HG03103 (cell line): ENCODE results near the gene TENM3.

ENCODE experiments used
- ATAC-seq: cut with Tn5 transposase; IDR thresholded peaks from one replicate; pipeline ENCODE4 v1.9.1; 2021; ENCODE audit warnings: low read depth; ENCODE audit not compliant: unreplicated experiment

The TENM3 gene

DNA sequence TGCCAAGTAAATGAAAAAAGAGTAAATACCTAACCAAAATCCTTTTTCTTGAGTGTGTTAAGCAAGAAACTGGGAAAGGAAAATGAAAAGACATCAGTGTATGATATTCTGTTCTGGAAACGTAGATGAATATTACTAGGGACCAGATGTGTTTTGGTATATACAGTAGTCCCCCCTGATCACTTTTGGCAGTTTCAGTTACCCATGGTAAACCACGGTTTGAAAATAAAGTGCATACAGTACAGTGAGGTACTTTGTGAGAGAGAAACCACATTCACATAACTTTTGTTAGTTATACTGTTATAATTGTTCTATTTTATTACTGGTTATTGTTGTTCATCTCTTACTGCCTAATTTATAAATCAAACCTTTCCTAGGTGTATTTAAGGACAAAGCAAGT, 250.9 kb downstream of the TENM3 start:
- ATAC-seq, result no peak

- no peak for ATAC-seq
Measured at GRCh38 chr4:182495031-182495430, 251.8 kb downstream of the TENM3 start.

DNA sequence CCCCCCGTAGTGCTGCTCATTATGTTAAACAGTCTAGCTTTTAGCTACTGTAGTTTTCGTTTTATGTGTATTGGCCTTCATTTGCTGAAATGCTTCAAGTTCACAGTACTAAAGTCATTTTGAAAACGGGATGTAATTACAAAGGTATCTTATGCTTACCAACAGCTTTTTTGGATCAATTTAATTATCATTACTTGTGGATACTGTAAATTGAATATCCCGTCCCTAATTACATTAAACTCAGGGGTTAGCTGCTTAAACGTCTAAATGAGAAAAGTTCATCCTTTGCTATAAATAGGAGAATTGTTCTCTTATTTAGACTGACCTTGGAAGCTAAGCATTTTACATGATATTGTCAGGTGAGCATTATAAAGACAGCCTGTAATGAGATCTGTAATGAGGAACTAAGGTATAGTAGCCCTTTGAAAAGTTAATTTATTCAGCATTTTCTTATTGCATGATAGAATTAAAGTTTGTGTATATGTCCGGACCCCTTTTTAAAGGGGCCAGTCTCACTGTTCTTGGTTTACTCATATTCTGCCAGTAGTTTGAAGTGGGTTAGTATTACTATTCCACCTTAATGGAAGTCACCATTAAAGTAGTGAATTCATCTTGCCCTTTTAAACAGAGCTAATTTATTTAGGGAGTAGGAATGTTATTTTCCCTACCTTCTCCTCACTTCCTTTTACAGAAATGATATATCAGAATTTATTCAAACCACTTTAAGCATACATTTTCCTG, 252.6 kb downstream of the TENM3 start:
- ATAC-seq, result no peak

GRCh38 chr4:182496408-182496807, 253.2 kb downstream of the TENM3 start:
- ATAC-seq, result no peak

DNA sequence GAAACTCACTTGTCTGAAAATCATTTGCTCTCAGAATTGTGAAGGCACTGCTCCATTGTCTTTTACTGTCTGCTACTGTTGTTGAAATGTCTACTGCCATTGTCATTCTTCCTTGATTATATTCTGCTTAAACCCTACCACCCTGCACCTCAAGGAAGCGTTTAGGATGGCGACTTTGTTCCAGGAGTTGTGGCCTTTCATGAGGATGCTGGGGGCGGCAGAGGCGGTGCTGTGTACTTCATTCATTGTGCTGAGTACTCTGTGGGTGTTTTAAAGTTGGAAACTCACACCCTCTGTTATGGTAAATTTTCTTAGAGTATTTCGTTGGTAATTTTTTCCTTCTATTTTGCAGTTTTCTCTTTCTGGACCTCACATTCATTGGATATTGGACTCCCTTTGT, 258.9 kb downstream of the TENM3 start:
- no peak for ATAC-seq

- ATAC-seq, result no peak
Measured at GRCh38 chr4:182504463-182504862, 261.3 kb downstream of the TENM3 start.

GRCh38 chr4:182507805-182508204, 264.6 kb downstream of the TENM3 start:
- ATAC-seq, result no peak

- no peak for ATAC-seq
Measured at GRCh38 chr4:182510836-182511235, 267.6 kb downstream of the TENM3 start.

- peak; percentile 44 for ATAC-seq
Measured at GRCh38 chr4:182513587-182514291, 270.5 kb downstream of the TENM3 start.

- ATAC-seq, result no peak
Measured at GRCh38 chr4:182518421-182518820, 275.2 kb downstream of the TENM3 start.

- ATAC-seq, result no peak
Measured at GRCh38 chr4:182519528-182519927, 276.3 kb downstream of the TENM3 start.

- ATAC-seq, result no peak
Measured at GRCh38 chr4:182521011-182521410, 277.8 kb downstream of the TENM3 start.

DNA sequence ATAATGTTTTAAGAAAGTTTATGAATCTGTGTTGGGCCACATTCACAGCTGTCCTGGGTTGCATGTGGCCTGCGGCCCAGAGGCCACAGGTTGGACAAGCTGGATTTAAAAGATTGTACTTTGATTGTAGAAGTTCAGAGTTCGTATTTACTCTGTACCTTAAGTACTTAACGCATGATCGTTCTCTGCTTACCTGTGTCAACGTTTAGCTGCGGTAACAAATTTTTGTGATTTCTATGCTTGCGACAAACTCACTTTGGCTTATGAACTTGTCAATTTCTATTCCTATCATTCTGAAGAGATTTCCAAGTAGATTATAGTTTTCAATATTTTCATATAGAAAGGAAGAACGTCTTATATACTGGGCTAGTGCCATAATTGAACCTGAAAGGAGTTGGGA, 285.6 kb downstream of the TENM3 start:
- no peak for ATAC-seq

DNA sequence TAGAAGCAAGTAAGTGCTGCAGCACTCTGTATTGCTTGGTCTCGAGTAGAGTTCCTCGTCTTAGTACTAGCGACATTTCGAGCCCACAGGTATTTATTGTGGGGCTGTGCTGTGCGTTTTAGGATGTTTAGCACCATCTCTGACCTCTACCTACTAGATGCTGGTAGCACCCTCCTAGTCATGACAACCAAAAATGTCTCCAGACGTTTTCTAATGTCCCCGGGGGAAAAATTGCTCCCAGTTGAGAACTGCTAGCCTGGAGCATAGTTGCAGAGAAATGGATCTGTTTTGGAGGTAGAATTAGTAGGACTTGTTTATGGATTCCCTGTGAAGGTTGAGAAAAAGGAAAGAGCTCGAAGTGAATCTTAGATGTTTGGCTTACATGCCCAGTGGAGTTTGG, 287.2 kb downstream of the TENM3 start:
- no peak for ATAC-seq

- ATAC-seq, result no peak
Measured at GRCh38 chr4:182531555-182532162, 288.5 kb downstream of the TENM3 start.

DNA sequence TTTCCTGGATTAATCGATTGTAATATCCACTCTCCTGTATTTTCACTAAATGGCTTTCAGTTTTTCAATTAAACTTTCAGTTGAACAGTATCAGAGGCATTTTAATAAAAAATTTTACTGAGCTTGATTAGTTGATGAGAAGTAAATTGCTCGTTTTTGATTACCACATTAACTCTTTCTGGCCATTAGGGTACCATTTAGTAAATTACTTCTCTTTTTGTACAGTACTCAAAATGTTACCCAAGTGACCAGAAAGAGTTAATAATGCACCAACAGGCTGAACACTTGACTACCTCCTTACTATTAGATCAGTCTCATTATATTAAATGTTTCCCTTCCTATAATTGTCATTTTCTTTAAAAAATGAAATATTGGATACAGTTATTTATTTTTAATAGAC, 289.2 kb downstream of the TENM3 start:
- no peak for ATAC-seq

DNA sequence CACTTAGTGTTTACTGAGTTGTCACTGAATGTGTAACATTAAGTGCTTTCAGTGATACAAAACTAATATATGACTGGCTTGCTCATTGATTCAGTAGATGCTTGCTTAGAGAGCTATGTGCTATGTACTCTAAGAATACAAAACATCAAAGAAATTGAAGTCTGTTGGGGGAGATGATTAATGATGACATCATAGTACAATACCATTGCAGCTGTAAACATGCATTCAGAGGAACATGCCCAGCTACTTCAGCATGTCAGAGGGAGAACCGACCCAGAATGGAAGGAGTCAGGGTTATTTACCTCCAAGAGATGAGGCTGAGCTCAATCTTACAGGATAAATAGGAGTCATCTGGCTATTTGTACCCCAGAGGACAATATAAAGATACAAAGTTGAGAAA, 290.8 kb downstream of the TENM3 start:
- no peak for ATAC-seq

- no peak for ATAC-seq
Measured at GRCh38 chr4:182536221-182536811, 293.1 kb downstream of the TENM3 start.

DNA sequence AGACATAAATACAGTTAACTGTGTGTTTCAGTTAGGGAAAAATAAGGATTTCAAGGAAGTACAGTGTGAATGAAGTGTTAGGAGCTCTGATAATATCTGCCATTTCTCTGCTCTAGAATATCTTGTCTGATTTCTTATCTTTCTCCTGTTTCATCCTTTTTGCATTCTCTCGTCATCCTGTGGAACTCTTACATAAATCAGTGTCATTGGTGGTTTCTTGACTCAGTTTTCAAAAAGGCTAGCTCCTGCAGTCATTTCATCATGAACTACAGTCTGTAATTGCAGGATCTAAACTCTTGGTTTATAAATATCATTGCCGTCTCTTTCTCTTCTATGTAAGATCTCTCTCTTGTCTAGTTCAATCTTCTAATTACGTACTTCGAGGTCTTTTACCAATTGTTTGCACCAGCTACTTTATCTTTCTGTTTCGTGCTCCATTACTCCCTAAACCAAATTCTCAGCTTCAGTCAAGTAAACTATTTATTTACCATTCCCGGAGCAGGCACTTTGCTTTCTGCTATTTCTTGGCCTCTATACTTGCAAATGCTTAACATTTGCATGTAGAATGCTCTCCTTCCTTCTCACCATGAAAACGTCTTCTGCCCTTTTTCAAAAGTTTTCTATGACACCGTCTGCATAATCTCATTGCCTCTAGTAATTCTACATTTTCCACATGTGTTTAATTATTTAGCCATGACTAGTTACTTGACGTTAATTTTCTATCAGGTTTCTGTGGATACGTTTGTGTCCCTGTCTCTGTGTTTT, 294.0 kb downstream of the TENM3 start:
- ATAC-seq, result no peak

DNA sequence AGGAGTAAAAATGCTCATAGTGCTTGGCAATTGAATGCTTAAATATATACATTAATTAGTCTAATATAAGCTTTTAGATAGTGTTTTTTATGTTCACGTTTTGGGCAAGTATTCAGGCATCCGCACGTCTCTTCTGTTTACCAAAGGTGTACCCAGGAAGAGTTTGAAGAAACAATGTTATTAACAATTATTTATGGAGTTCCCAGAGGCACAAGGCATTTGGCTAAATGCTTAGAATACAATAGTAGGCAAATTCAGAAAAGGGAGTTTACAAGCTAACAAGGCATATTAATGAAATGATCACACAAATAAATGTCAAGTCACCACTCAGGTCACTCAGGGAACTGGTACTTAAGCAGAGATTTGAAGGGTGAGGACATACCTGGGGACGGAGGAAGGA, 294.8 kb downstream of the TENM3 start:
- ATAC-seq, result no peak

GRCh38 chr4:182540496-182540895, 297.3 kb downstream of the TENM3 start:
- no peak for ATAC-seq
